AG04450 (cell line): ENCODE results near the gene ERO1B. TPM values are rescaled to one million over a fixed set of nuclear protein-coding genes. Genes with fewer than 3 reads are reported as not detected.

Source experiments
- CTCF ChIA-PET: fragments of 300-600, 350-600 bp; formaldehyde crosslinking; extraction: SDS; loops from one replicate; lab custom pipeline; 2022; ENCODE audit warnings: antibody characterized with exemption, inconsistent platforms; lab: Charles Lee
- POLR2A ChIA-PET: fragments of 350-600 bp; formaldehyde crosslinking; extraction: SDS; loops from one replicate; lab custom pipeline; 2021; ENCODE audit warnings: antibody characterized with exemption, inconsistent platforms; lab: Yijun Ruan, JAX
- DNase-seq: peaks from one replicate; pipeline ENCODE4 v3.0.0-alpha.2; 2011; ENCODE audit warnings: low read depth, low spot score
- H3K27ac ChIP-seq: one replicate; pipeline ENCODE4 v1.5.1; 2012; ENCODE audit warnings: low read depth, low read length, control low read depth
- H3K27me3 ChIP-seq: one replicate; pipeline ENCODE4 v1.6.0; 2012; ENCODE audit warnings: low read length; ENCODE audit not compliant: control insufficient read depth, insufficient read depth
- H3K4me3 ChIP-seq: 2 replicates; pipeline ENCODE4 v1.5.1; 2011; ENCODE audit warnings: mild to moderate bottlenecking, low read depth, low read length, control low read depth
- H3K9me3 ChIP-seq: 2 replicates; pipeline ENCODE4 v1.5.1; 2012; ENCODE audit warnings: low read length; ENCODE audit not compliant: control insufficient read depth, insufficient read depth
- CTCF ChIP-seq: IDR thresholded peaks from 2 replicates; pipeline ENCODE4 v1.5.1; 2011; ENCODE audit warnings: low read depth, low read length, control low read depth, inconsistent platforms
- polyA plus RNA-seq: library from polyadenylated mRNA; depleted of rRNA; stranded (reverse); fragments of >200 nt; gene quantifications from 2 replicates; pipeline ENCODE4 v1.2.3, GENCODE V29; 2011

ERO1B gene
- polyA plus RNA-seq, 1 experiment = 2.2 TPM

- TF ChIP-seq CTCF = no peak
- no peak overlapping the region for H3K4me3 ChIP-seq
- no peak overlapping the region for H3K27ac ChIP-seq
- no peak for DNase-seq
- ChIA-PET POLR2A (no interaction called here), CTCF (interaction anchor here (0.5 kb wide), 1 partner anchor 1555 kb away, joined by 3 read pairs; no protein-coding TSS in a partner anchor)
- 0 out of 2 replicates have a peak, but pooled peaks cover 3% of the 10 kb centered on the region for H3K9me3 ChIP-seq
- H3K27me3 ChIP-seq = no peaks in the 10 kb centered on the region
Observed at GRCh38 chr1:236259043-236259442, 22.7 kb downstream of the ERO1B start.

DNA sequence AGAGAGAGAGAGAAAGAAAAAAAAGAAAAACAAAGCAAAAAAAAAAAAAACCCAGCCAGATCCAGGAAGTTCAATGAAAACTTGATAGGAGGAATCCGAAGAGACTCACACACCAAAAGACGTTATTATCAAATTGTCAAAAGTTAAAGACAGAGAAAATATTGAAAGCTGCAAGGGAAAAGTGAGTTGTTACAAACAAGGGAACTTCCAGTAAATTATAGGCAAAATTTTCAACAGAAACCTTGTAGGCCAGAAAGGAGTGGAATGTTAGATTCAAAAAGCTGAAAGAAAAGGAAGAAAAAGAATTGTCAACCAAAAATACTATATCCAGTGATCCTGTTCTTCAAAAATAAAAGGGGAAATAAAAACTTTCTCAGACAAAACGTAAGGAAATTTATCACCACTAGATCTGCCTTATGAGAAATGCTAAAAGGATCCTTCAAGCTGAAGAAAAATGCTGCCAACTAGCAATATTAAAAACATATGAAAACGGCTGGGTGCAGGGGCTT, 23.6 kb downstream of the ERO1B start:
- ChIA-PET CTCF (interaction anchor here (0.5 kb wide), 1 partner anchor 1556 kb away, joined by 3 read pairs; no protein-coding TSS in a partner anchor), POLR2A (no interaction called here)
- Histone ChIP-seq H3K27me3 (no peaks in the 10 kb centered on the region), H3K9me3 (0 out of 2 replicates have a peak, but pooled peaks cover 3% of the 10 kb centered on the region), H3K4me3 (no peak overlapping the region), H3K27ac (no peak overlapping the region)
- no peak for DNase-seq
- TF ChIP-seq CTCF = no peak

DNA sequence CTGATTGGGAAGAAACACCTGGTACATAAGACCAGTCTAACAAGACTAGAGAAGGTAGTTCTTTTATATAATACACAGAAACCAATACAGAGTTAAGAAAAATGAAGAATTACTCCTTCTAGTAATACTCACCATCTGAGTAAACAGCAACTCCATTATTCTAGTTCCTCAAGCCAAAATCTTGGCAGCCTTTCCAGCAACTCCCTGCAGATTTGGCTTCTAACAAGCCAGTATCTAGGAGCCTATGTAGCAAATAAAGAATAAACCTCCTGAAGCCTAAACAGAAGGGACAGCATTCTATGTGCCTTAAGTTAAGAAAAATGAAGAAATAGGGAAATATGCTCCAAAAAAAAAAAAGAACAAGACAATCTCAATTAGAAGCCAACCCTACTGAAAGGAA, 24.5 kb downstream of the ERO1B start:
- Histone ChIP-seq H3K27me3 (no peaks in the 10 kb centered on the region), H3K4me3 (no peak overlapping the region), H3K27ac (no peak overlapping the region), H3K9me3 (0 out of 2 replicates have a peak, but pooled peaks cover 3% of the 10 kb centered on the region)
- TF ChIP-seq CTCF = no peak
- CTCF ChIA-PET = no interaction called here
- DNase-seq = no peak
- POLR2A ChIA-PET = no interaction called here

DNA sequence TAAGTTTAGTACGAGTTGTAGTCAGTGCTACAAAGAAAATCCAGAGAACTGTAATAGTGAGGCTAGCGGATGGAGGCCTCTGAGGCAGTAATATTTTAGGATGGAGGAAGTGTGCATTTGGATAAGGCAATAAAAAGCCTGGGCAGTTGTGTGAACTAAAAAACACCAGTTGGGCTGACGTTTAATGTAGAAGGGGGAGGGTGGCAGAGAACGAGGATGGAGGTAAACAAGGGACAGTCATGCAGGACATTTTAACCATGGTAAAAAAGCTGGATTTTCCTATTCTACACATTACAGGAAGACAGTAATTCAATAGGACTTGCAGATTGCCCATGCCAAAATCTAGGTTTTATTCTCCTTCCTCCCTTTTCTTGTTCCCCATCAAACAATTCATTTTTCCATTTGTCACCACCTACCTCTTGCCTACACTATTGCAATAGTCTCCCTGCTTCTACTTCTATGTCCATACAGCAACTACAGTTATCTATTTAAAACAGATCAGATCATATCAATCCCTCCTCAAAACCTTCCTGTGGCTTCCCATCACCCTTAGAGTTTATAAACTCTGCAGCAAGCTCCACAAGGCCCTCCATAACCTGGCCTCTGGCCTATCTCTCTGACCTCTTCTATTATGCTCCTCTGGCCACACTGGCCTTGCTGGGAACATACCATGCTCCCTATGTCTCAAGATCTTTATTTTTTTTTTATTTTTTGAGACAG, 27.7 kb downstream of the ERO1B start:
- TF ChIP-seq CTCF = no peak
- ChIA-PET POLR2A (no interaction called here), CTCF (no interaction called here)

DNA sequence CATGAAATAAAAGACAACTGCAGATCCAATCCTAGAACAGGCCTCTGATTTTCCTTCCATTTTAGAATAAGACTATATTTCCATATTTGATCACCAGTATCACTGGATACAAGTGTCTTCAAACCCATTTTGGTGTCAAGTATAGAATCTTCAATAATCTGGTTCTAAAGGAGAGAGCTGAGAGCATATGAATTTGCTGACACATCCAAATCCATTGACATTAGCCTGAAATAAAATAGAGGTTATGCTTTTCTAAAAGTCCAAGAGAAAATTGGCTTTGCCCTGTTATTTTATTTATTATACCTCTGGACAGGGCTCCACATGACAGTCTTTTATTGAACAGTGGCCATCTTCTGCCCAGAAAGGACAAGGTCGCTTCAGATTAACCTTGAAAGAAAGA, 28.6 kb downstream of the ERO1B start:
- ChIA-PET CTCF (no interaction called here), POLR2A (no interaction called here)
- no peak for TF ChIP-seq CTCF
- H3K27ac ChIP-seq = no peak overlapping the region
- DNase-seq = no peak
- no peak overlapping the region for H3K4me3 ChIP-seq
- H3K9me3 ChIP-seq = no peaks in the 10 kb centered on the region
- no peaks in the 10 kb centered on the region for H3K27me3 ChIP-seq

More for the DNA sequence above, 27.7 kb downstream of the ERO1B start:
- Histone ChIP-seq H3K27ac (no peak overlapping the region), H3K4me3 (no peak overlapping the region), H3K9me3 (0 out of 2 replicates have a peak, but pooled peaks cover 3% of the 10 kb centered on the region), H3K27me3 (no peaks in the 10 kb centered on the region)
- DNase-seq = no peak
